GM21619 (cell line): ENCODE data around the gene GOLGA3.
"Not testable (repeated sequence)": the region's sequence is repeated elsewhere in the genome, so short reads cannot be mapped to it uniquely, and the experiment has no call there.

Source experiments
- ATAC-seq: cut with Tn5 transposase; IDR thresholded peaks from one replicate; pipeline ENCODE4 v1.9.1; 2021; ENCODE audit not compliant: unreplicated experiment

Gene GOLGA3, protein sequence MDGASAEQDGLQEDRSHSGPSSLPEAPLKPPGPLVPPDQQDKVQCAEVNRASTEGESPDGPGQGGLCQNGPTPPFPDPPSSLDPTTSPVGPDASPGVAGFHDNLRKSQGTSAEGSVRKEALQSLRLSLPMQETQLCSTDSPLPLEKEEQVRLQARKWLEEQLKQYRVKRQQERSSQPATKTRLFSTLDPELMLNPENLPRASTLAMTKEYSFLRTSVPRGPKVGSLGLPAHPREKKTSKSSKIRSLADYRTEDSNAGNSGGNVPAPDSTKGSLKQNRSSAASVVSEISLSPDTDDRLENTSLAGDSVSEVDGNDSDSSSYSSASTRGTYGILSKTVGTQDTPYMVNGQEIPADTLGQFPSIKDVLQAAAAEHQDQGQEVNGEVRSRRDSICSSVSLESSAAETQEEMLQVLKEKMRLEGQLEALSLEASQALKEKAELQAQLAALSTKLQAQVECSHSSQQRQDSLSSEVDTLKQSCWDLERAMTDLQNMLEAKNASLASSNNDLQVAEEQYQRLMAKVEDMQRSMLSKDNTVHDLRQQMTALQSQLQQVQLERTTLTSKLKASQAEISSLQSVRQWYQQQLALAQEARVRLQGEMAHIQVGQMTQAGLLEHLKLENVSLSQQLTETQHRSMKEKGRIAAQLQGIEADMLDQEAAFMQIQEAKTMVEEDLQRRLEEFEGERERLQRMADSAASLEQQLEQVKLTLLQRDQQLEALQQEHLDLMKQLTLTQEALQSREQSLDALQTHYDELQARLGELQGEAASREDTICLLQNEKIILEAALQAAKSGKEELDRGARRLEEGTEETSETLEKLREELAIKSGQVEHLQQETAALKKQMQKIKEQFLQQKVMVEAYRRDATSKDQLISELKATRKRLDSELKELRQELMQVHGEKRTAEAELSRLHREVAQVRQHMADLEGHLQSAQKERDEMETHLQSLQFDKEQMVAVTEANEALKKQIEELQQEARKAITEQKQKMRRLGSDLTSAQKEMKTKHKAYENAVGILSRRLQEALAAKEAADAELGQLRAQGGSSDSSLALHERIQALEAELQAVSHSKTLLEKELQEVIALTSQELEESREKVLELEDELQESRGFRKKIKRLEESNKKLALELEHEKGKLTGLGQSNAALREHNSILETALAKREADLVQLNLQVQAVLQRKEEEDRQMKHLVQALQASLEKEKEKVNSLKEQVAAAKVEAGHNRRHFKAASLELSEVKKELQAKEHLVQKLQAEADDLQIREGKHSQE (N-terminal part only)

DNA sequence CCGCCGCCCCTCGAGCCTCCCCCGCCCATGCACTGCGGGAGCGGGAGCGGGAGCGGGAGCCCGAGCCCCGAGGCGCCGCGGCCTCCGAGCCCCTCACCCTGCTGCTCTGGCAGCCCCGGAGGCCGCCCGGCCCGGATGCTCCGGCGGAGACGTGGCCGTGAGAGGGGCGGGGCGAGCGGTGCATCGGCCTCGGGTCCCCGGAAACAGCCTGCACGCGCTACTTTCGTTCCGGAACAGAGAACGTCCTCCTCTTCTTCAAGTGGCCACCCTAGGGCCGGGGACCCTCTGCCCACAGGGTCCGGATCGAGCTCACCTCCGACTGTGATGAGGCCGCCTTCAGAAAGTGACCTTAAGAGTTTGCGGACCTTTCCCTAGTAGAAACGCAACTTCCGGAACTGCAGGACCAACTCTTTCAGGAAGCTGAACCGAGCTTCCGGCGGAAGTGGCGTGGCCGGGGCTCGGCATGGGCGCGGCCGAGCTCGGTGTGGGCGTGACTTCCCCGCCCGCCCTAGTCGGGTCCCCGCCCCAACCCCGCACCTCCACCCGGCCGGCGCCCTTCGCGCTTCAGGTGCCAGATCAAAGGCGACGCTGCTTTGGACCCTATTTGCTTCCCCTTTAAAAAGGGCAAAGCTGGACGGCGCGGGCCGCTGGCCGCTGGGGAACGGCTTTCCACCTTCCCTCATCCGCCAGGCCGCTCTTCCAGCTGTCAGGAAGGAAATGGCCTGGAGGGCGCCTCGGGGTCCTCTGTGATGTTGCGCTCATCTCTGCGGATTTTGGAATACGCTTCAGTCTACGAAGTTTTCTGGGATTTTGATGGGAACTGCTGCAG, at the start of gene GOLGA3:
Gene GOLGA3 (minus strand): TSS at position 164 of the 829 bp plus-strand sequence. CDS start 6,741 bp downstream, outside the sequence.
- peak; percentile 85 for ATAC-seq

DNA sequence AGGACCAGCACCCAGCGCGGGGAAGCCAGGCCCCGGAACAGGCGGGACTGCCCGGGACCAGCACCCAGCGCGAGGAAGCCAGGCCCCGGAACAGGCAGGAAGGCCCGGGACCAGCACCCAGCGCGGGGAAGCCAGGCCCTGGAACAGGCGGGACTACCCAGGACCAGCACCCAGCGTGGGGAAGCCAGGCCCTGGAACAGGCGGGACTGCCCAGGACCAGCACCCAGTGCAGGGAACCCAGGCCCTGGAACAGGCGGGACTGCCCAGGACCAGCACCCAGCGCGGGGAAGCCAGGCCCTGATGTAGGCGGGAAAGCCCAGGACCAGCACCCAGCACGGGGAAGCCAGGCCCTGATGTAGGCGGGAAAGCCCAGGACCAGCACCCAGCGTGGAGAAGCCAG, 46.0 kb upstream of the GOLGA3 start:
- ATAC-seq = not testable (repeated sequence)

DNA sequence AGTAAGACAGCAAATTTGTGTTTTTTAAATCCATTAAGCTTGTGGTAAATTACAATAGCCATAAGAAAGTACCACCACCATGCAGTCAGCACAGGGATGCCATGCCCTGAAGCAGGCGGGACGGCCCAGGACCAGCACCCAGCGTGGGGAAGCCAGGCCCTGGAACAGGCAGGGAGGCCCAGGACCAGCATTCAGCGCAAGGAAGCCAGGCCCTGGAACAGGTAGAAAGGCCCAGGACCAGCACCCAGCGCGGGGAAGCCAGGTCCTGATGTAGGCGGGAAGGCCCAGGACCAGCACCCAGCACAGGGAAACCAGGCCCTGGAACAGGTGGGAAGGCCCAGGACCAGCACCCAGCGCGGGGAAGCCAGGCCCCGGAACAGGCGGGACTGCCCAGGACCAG, 45.5 kb upstream of the GOLGA3 start:
- ATAC-seq = no peak

DNA sequence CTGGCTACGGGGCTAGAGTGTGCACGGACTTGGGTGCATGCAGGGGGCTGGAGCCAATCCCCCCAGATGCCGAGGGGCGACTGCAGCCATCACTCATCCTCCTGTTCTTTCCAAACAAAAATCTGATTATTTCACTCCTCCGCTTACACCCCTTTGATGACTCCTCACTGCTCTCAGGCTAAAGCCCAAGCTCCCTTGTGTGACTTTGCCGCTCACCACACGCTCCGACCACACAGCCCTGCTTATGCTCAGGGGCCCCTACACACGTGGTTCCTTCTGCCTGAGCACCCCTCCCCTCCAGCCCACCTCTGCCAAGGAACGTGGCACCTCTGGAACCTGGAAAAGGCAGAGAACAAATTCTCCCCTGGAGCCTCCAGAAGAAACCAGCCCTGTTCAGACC, 45.1 kb upstream of the GOLGA3 start:
- no peak for ATAC-seq

DNA sequence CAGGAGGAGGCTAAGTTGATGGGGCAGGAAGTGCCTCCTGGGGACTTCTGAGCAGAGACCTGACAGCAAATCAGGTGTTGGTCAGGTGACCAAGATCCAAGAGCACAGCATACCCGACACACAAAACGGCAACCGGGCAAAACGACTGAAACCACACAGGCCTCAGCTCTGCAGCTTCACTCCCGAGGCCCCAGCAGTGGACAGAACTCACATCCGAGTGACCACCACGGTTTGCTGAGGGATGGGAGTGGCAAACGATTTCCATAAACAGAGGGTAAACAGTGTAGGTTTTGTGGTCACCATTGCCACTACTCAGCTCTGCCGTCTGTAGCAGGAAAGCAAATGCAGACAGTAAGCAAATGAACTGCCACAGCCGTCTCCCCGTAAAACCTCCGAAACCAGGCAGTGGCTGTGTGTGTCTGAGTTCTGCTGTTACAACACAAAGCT, 44.3 kb upstream of the GOLGA3 start:
- ATAC-seq = no peak

DNA sequence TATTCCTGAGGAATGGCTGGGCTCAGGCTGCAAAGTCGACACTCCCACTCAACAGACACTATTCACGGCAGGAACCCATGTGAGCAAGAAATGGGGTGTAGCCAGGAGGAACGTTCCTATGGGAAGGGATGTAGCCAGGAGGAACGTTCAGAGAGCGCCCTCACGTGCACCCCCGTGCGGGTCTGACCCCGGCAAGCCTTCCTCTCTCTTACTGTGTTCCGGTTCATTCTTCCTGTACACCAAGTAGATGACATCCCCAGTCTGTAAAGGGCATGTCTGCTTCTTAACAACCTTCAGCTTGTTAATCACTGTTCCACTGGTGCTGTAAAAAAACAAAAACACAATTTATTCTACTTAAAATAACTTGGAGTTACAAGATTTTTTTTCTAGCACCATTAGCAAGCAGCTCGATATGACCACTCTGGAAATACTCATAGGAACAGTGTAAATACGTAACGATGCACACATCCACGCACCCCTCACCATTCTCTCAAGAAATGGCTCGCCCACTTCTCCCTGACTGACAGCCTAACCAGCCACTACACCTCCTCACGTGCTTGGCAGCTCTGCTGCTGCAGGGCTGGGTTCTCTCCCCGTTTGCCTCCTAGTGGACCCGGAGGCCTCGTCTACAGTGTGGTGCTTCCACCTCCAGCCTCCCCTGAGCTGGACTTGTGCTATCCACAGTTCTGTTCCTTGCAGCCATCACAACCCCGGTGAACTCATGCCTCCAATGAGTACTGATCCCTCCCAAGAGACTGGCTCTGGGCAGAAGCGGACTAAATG, 43.6 kb upstream of the GOLGA3 start:
- ATAC-seq = no peak

DNA sequence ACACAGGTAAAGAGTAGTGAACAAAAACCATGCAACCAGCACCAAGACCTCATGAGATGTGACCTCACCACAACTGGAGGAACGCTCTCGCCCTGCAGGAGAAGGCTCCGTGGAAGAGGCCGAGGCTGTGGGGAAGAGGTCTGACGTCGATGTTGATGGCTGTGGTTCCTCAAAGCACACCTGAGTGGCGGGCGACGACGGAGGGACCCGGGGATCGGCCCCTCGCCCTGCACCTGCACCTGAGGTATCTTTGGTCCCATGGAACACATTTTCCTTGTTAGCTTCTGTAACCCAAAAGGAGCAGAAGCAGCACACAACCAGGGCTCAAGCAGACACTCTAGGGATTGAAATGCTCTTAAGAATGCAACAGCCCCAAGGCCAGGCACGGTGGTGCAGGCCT, 40.9 kb upstream of the GOLGA3 start:
- no peak for ATAC-seq

DNA sequence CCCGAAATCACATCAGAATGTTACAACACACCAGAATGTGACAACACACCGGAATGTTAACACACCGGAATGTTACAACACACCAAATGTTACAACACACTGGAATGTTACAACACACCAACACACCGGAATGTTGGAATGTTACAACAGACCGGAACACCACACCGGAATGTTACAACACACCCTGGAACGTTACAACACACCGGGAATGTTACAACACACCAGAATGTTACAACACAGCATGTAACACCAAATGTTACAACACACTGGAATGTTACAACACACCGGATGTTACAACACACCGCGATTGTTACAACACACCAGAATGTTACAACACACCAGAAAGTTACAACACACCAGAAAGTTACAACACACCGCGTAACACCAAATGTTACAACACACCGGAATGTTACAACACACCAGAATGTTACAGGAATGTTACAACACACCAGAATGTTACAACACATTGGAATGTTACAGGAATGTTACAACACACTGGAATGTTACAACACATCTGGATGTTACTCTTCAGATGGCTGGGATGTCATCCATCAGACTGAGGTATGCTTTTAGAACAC, 37.7 kb upstream of the GOLGA3 start:
- ATAC-seq = no peak

DNA sequence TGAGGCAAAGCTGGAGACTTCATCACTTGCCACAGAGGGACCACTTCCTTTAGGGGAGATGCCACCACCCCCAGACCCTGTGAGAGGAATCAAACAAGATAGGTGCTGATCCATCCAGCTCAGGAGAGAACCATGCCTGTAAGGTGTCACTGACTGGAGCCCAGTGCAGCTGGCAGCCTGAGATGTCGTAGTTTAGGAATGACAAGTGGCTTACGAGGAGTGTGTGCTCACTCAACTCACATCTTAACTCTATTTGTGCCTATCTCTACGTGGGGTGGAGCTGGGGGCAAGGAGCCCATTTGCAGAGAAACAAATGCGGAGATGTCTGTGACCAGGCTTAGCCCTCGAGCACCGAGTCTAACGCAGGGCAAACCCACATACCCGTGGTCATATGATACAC, 32.9 kb upstream of the GOLGA3 start:
- no peak for ATAC-seq

DNA sequence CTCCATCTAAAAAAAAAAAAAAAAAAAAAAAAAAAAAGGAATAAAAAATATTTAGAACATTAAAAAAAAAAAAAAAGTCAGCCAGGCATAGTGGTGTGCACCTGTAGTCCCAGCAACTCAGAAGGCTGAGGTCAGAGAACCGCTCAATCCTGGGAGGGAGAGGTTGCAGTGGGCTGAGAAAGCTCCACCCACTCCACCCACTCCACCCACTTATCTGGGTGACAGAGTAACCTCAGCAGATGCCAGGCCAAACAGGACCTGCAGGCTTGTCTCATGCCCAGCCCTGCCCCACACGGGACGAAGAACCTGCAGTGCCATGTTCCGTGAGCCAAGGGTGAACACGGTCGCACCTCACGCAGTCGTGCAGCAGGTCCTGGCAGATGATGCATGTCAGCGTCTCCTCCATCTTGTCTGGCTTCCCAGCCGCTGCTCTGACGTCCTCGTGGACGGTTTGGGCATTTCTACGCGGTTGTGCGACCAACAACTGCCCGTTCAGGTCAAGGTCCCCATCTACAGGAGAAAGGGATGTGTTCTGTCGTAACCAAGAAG, 30.1 kb upstream of the GOLGA3 start:
- ATAC-seq = no peak

DNA sequence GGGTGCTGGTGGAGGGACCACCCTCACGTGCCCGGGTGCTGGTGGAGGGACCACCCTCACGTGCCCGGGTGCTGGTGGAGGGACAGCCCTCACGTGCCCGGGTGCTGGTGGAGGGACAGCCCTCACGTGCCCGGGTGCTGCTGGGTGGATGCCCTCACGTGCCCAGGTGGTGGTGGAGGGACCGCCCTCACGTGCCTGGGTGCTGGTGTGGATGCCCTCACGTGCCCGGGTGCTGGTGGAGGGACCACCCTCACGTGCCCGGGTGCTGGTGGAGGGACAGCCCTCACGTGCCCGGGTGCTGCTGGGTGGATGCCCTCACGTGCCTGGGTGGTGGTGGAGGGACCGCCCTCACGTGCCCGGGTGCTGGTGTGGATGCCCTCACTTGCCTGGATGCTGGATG, 28.4 kb upstream of the GOLGA3 start:
- ATAC-seq = not testable (repeated sequence)

DNA sequence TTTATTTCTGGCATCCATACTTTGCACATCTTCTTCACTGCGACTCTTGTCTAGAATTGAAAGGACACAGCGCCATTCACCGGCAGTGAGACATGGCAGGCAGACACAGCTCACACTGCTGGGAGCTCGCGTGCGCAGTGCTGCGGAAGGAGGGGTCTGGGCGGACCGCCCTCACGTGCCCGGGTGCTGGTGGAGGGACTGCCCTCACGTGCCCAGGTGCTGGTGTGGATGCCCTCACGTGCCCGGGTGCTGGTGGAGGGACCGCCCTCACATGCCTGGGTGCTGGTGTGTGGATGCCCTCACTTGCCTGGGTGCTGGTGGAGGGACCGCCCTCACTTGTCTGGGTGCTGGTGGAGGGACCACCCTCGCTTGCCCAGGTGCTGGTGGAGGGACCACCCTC, 27.9 kb upstream of the GOLGA3 start:
- ATAC-seq = no peak

DNA sequence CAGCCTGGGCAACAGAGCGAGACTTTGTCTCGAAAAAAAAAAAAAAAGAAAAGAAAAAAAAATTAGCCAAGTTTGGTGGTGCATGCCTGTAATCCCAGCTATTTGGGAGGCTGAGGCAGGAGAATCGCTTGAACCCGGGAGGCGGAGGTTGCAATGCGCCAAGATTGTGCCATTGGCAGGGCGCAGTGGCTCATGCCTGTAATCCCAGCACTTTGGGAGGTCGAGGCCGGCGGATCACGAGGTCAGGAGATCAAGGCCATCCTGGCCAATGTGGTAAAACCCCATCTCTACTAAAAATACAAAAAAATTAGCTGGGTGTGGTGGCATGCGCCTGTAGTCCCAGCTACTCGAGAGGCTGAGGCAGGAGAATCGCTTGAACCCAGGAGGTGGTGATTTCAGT, 26.5 kb upstream of the GOLGA3 start:
- not testable (repeated sequence) for ATAC-seq

DNA sequence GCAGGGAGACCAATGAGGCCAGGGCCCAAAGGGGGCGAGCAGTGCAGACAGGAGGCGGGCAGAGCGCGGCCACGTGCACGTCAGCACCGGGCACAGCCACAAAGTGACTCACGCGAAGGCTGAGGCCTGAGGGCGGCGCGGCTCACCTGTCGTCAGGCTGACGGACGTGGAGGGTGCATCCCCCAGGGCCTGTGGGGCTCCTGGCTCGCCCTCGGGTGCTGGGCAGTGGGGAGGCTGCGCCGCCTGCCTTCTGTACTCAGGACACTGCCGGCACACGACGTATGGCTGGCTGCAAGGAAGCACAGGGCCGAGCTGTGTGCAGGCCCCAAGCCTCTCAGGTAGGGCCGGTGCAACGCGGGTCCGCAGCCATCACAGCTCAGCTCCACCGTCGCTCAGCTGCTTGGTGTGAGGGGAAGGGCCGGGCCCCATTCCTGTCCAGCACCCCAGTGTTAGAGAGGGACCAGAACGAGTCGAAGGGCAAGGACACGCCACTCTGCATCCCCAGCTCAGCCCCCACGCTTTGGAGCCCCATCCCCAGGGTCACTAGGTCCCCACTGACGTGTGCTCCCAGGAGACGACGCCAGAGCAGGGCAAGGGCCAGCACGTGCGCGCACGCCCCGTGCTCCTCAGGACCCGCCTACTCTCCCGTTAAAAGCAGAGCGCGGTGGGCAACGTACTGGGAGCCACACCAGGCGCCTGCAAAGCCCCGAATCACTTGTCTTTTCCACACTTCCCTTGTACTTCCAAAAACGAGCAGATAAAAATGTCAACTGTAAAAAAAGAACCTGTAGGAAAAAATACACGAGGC, 24.8 kb upstream of the GOLGA3 start:
- no peak for ATAC-seq

DNA sequence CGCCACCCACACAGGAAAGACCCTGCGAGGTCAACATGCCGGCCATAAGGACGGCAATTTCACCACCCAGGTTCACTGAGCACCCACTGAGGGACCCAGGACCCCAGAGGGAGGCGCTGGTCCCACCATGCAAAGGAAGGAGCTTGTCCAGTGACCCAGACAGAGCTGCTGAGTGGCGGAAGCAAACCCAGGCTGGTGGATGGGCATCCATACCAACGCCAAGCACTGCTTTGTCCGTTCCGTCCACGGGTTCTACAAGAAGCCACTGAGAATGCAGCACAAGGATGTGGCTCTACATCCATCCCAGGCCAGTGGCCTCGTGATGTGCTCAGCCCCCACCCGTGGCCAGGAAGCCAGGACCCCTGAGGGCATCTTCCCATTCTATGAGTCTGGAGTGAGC, 23.8 kb upstream of the GOLGA3 start:
- ATAC-seq = no peak

DNA sequence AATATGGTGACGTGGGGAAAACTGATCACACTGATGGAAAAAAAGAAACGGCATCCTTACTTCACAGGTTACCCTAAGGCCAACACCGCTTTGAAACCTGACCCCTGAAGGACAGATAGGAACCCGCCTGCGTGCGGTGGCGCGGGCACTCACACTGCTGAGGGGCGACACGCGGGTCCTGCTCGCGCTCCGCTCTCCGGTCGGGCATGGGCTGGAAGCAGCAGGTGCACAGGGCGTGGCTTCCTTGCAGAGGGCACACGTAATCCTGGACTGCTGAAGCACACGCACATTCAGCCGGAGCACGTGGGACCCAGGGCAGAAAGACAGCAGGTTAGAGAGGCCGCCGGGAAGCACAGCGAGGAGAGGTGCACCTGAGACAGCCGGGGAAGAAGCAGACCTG, 22.8 kb upstream of the GOLGA3 start:
- ATAC-seq = no peak

DNA sequence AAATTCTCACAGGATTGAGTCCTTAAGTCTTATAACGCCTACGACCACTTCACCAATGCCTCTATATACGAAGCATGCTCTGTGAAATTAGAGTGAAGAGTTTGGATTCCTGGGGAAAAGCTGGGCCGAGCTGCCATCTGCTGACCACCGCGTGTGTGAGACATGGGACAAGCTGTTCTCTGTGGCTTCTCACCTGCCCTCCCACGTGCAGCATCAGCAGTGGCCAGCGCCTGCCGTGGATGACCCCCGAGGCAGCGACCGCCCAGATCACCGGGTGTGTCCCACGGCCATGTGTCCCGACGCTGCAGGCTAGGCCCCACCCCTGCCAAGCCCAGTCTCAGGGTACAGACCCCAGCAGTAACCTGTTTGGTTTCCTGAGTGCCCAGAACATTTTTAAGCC, 21.6 kb upstream of the GOLGA3 start:
- ATAC-seq = no peak

DNA sequence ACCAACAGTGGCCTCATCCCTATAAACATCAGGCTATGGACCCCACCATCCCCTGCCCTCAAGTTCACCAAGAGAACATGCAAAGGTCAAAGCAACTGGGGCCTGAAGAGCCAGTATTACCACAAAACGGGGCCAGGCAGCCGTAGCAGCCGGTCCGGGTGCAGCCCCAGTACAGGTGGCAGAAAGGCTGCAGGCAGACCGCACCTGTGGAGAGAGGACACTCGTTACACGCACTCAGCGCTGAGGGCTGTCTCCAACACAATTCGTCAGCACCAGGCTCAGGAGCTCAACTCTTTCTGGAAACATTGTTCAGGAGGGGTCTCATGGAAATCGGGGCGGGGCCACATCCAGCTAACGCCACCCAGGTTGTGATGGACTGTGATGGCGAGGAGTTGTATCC, 19.9 kb upstream of the GOLGA3 start:
- no peak for ATAC-seq
